Stimulated activated CD8-positive, alpha-beta memory T cell treated with anti-CD3 and anti-CD28 coated beads, Interleukin-2, amount 100 ng/mL, for 48 hours (primary cell): ENCODE results near the gene SMIM33.
"Not testable (repeated sequence)": the region's sequence is repeated elsewhere in the genome, so short reads cannot be mapped to it uniquely, and the experiment has no call there.

Experiments
- DNase-seq, 2 donors: peaks; one replicate each; pipeline ENCODE4 v3.0.0-alpha.2; 2020; ENCODE audit warnings: low read depth in 2 of 2

The SMIM33 gene

GRCh38 chr5:139482050-139482889 is 11.5 kb downstream of the SMIM33 start, which contains the start of gene STING1:
TSS of gene STING1 (minus strand) at chr5:139482758. CDS start at chr5:139481704, 1,054 bp downstream.
- peak; percentile 28 to 58 for DNase-seq

DNA sequence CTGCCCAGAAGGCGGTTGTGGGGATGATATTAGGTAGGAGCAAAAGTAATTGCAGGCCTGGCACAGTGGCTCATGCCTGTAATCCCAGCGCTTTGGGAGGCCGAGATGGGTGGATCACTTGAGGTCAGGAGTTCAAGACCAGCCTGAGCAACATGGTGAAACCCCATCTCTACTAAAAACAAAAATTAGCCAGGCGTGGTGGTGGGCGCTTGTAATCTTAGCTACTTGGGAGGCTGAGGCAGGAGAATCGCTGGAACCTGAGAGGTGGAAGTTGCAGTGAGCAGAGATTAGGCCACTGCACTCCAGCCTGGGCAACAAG is 12.0 kb downstream of the SMIM33 start:
- DNase-seq: not testable (repeated sequence)

GRCh38 chr5:139486201-139486600 is 15.4 kb downstream of the SMIM33 start:
- no peak for DNase-seq

- no peak for DNase-seq
These were observed 17.5 kb downstream of the SMIM33 start for GRCh38 chr5:139488260-139488659.

DNA sequence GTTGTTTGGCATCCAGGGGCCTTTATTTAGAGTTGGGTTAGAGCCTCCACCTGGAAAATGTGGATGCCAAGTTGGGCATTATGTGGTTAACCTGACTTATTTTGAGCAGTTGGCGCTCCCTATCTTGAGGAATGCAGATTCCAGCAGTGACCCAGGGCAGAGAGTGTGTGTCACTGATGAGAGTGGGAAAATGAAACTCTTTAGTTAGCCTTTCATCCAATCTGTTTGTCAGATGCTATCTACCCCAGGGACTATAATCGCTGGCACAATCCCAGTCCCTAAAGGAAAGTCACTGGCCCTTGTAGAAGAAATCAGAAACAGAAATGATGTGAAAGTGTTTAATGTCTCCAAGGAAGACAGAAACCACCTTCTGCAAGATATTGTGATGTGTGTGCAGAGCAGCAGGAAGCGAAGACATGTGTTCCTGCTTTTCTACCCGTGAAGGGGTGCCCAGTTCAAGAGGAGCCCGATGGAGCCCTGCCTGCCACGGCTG is 21.9 kb downstream of the SMIM33 start:
- no peak for DNase-seq

GRCh38 chr5:139494256-139494655 is 23.5 kb downstream of the SMIM33 start:
- DNase-seq: no peak

DNA sequence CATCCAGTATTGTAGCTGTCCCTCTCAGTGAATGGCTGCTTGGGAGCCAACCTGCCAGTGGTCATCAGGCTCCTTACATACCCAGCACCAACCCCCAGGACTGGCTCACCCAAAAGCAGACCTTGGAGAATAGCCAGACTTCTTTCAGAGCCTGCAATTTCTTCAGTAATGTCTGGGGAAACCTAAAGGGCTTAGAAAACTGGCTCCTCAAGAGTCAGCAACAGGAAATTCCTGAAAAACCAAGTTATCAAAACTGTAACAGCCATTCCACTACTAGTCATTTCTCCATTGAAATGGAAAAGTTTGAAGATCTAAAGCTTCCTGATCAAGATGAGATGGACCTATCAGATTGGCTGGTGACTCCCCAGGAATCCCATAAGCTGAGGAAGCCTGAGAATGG is 24.0 kb downstream of the SMIM33 start:
- no peak for DNase-seq

- no peak for DNase-seq
These were observed 25.0 kb downstream of the SMIM33 start for GRCh38 chr5:139495638-139496435.

DNA sequence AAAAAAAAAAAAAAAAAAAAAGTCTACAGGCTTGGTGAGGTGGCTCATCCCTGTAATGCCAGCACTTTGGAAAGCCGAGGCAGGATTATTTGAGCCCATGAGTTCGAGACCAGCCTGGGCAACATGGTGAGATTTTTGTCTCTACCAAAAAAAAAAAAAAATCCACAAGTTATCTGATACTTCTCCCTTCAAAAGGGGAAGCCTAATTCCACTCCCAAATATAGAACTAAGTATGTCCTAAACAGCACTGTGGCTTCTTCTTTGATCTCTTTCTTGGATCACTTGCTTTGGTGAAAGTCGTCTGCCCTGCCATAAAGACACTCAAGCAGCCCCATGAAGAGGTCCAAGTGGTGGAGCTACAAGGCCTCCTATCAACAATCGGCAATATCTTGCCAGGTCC is 30.6 kb downstream of the SMIM33 start:
- DNase-seq: no peak

GRCh38 chr5:139503036-139503817 is 32.4 kb downstream of the SMIM33 start:
- not testable (repeated sequence) for DNase-seq

GRCh38 chr5:139503879-139504278 is 33.1 kb downstream of the SMIM33 start:
- DNase-seq: not testable (repeated sequence)

- DNase-seq: not testable (repeated sequence)
These were observed 33.9 kb downstream of the SMIM33 start for GRCh38 chr5:139504722-139505121.

GRCh38 chr5:139512786-139513390 is 42.1 kb downstream of the SMIM33 start:
- no peak for DNase-seq

DNA sequence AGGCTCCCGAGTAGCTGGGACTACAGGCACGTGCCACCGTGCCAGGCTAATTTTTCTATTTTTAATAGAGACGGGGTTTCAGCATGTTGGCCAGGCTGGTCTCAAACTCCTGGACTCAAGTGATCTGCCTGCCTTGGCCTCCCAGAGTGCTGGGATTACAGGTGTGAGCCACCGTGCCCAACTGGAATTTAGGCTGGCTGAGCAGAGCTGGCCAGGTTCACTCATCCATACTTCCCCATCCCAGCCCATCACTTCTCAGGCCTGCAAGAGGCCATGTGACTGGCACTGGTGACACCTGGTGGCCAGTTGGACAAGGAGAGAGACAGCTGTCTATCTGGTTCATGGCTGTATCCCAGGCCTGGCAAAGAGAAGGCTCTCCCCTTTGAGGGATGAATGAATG is 42.6 kb downstream of the SMIM33 start:
- DNase-seq: peak; percentile 56 to 67

GRCh38 chr5:139513852-139514485 is 43.2 kb downstream of the SMIM33 start:
- no peak for DNase-seq

DNA sequence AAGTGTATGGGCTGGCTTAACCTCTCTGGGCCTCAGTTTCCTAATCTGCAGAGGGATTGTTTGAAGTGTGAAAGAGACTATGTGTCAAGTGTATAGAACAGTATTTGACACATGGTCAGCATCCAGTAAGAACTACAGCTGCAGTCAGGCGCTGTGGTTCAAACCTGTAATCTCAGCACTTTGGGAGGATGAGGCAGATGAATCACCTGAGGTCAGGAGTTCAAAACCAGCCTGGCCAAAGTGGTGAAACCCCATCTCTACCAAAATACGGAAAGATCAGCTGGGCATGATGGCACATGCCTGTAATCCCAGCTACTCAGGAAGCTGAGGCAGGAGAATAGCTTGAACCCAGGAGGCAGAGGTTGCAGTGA is 43.7 kb downstream of the SMIM33 start:
- DNase-seq: no peak

DNA sequence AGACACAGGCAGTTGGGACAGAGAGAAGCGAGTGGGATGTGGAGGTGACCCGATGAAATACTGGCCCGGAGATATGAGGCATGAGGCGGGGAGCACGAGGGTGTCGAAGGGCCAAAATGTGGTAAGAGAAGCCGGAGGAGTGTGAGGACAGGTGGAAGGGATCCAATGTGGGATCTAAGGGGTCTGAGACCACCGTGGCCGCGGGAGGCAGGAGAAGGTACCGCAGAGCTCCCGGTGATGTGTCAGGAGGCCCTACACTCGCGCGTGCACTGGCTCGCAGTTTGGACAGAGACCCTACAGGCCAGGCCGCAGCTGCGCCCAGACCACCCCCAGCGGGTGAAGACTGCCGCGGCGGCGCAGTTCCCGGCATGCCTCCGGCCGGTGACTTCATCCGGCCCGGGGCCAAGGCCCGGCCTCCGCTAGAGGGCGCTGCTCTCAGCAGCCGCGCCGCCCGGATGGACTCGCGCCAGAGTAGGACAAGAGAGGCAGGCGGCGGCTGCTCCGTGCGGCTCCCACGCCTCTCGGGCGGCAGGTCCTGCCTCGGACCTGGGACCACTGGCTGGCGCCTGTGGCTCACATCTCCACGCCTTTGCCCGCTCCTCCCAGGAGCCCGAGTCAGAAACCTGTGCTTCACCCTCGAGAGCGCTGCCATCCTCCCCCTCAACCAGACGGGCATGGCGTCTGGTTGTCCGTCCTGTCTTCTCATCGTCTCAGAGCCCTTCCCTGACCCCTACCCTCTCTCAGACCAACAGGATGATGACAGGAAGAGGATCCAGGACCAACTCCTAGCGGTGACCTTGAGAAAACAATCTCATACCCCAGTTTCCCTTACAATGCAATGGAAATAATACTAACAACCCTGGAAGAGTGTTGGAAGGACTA is 47.1 kb downstream of the SMIM33 start:
- peak; percentile 87 to 89 for DNase-seq
